Retinal pigment epithelial cell (primary cell): ENCODE measurements around the gene RAVER2.

Experiments
- DNase-seq: peaks from one replicate; pipeline ENCODE4 v3.0.0-alpha.2; 2010; ENCODE audit warnings: low read depth
- H3K4me3 ChIP-seq: 2 replicates; pipeline ENCODE4 v1.5.1; 2011; ENCODE audit warnings: mild to moderate bottlenecking, low read length, control low read depth, moderate library complexity
- TF ChIP-seq, protein P1 (sequence below): conservative IDR thresholded peaks from 2 replicates; pipeline ENCODE4 v1.5.1; 2011; ENCODE audit warnings: low read depth, low read length, control low read depth, inconsistent platforms

Gene RAVER2

DNA sequence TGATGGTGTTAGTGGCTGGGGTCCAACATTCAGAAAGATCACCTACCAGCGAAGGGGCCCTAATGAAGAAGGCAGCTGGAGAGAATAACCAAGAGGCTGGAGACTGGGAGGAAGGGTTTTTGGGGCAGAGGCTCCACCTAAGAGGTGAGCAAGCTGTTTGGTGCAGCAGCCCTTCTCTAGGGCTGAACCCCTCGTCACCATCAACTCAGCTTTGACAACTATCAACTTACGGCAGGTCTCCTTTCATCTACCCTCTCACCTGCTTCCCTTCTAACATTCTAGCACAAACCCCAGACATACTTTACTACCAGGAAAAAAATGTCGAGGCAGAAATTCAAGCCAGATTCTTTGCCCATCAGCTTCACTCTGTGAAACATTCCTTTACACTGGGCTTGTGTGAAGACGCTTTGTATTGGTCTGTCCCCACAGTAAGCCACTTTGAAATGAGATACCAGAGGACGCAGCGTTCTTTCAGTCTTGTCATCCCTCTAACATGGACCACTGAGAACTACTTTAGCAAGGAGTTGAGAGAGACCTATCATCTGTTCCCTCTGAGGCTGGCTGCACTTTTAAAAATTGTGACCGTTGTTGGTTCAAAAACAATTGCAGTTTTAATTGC, 84.6 kb downstream of the RAVER2 start:
- DNase-seq: no peak
- TF ChIP-seq, protein P1, sequence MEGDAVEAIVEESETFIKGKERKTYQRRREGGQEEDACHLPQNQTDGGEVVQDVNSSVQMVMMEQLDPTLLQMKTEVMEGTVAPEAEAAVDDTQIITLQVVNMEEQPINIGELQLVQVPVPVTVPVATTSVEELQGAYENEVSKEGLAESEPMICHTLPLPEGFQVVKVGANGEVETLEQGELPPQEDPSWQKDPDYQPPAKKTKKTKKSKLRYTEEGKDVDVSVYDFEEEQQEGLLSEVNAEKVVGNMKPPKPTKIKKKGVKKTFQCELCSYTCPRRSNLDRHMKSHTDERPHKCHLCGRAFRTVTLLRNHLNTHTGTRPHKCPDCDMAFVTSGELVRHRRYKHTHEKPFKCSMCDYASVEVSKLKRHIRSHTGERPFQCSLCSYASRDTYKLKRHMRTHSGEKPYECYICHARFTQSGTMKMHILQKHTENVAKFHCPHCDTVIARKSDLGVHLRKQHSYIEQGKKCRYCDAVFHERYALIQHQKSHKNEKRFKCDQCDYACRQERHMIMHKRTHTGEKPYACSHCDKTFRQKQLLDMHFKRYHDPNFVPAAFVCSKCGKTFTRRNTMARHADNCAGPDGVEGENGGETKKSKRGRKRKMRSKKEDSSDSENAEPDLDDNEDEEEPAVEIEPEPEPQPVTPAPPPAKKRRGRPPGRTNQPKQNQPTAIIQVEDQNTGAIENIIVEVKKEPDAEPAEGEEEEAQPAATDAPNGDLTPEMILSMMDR: no peak

DNA sequence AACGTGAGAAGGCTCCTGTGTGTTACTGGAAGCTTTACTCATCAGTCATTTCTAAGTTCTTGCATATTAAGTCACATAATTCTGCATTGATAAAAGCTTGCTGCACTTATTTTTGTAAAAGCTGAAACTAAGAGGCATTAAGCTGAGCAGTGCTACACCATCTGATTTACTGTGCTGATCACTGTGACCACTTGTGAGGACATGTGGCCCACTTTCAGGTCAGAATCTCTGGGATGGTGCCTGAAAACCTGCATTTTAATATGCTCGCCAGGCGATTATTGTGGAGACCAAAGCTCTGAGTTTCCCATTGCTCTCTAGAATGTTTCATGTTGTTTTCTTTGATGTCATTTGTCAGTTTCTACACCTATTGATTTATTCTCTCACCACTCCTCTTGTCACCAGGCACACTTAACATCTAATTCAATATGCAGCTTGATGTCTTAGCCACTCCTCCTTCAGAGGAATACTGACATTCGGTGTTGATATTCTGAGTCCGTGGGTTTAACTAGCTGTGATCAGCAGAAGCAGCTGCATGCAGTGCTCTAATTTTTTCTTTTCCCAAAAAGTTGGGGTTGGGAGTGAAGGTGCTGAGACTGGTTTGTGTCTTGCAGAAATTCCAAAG, 85.3 kb downstream of the RAVER2 start:
- TF ChIP-seq, protein P1: no peak
- DNase-seq: no peak
- H3K4me3 ChIP-seq: no peak overlapping the region

More for the DNA sequence above, 84.6 kb downstream of the RAVER2 start:
- no peak overlapping the region for H3K4me3 ChIP-seq

DNA sequence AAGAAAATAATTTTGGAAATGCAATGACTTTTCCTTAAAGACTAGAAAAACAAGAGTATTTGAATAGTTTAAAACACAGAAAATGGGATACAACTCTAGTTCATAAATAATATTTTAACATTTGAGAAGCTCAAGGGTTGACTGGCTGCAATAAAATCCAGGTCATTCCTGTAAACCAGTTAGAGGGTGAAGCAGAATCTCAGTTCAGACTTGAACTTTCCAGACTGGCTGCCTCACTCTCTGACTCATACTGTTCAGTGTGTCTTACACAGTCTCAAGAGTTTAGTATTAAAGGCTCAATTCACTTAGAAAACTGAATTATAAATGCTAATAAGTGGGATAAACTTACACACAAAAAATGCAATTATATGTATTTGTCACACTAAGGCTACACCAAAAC, 89.9 kb downstream of the RAVER2 start:
- peak; percentile 37 for DNase-seq
- no peak overlapping the region for H3K4me3 ChIP-seq
- TF ChIP-seq, protein P1: no peak

DNA sequence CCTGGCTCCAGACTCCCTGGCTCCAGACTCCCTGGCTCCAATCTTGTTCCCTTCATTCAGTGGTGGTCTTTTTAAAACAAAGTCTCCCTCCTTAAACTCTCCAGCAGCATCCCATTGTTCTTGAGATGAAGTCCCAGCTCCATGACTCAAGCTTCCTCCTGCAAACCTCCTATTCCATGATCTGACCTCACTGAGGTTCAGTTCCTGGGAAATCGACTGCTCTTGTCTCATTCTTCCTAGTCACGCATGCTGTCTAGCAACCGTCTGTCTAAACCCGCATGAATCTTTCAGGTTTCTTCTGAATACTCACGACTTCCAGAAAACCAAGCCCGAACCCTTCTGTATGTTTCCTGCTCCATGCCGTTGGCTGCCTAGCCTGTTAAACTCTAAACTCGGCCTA, 91.9 kb downstream of the RAVER2 start:
- no peak overlapping the region for H3K4me3 ChIP-seq
- TF ChIP-seq, protein P1: no peak
- DNase-seq: no peak

DNA sequence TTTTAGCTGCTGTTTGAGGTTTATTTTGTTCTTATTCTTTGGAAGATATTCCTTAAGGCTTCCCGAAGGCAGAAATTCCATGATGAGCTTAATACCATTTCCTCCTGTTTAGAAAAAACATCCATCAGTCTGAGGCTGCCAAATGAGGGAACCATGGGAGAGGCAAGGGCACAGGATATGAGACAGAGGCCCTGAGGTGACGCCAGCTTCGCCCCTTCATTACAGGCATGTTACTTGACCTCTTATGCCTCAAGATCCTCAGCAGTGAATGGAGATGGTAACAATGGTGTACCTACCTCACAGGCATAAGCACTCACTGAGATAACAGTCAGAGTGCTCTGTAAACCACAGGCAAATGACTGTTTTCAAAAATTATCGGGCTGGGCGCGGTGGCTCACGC, 93.6 kb downstream of the RAVER2 start:
- TF ChIP-seq, protein P1: no peak
- H3K4me3 ChIP-seq: no peak overlapping the region
- DNase-seq: no peak

DNA sequence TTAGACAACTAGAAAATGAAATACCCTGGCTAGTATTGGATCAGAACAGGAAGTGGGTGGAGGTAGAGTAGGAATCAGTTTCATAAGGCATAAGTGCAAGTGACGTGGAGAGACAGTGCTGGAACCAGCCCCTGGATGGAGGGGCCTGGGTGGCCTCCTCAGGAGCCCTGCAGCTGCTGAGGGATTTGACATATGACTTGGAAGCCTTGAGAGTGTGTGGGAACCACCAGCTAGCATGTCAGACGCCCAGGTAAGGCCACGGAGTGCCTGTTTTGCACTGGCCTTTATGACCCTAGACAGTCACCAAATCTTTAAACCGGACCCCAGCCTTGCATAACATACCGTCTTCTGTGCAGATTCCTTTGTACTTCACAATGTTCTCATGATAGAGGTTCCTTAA, 94.4 kb downstream of the RAVER2 start:
- no peak overlapping the region for H3K4me3 ChIP-seq
- no peak for DNase-seq
- TF ChIP-seq, protein P1: no peak
